Sciatic nerve (tissue), 2 donors: ENCODE results near the gene LBHD2. TPM values are rescaled to one million over a fixed set of nuclear protein-coding genes. Genes with fewer than 3 reads are reported as not detected.
A peak's percentile ranks its signal among the peaks of the same experiment; 100 is the strongest.
"Not testable (repeated sequence)": the region's sequence is repeated elsewhere in the genome, so short reads cannot be mapped to it uniquely, and the experiment has no call there.

Source experiments
- ATAC-seq: fragments of 200-7000 bp; cut with Tn5 transposase; one replicate; pipeline ENCODE4 v1.9.1; 2020; ENCODE audit warnings: mild to moderate bottlenecking, moderate library complexity
- DNase-seq: peaks from one replicate; pipeline ENCODE4 v3.0.0-alpha.2; 2020; ENCODE audit warnings: low spot score
- intact Hi-C: fragments of 100-400 bp; cut with DNase I; formaldehyde crosslinking; loops from one replicate; pipeline ENCODE4 v1.14.2; 2022
- total RNA-seq: library from RNA; stranded (reverse); fragmentation: NEBNext Ultra II Directional; extraction: Animal tissue kit (Norgen Biotek cat#: 25700); gene quantifications from one replicate; pipeline ENCODE4 v1.2.1, GENCODE V29; 2021
- donor health status: DM: no; HTN: no; CAD: no.
- donor health status: DM: no; HTN: no; CAD: no.

LBHD2 gene
- total RNA-seq, 1 donor from 2014 or later = not detected

GRCh38 chr14:103112400-103113243 is 28.6 kb downstream of the LBHD2 start:
- no peak for ATAC-seq
- intact Hi-C loops = no loop called here
- no peak for DNase-seq

GRCh38 chr14:103113303-103113702 is 29.3 kb downstream of the LBHD2 start:
- no peak for ATAC-seq
- DNase-seq = no peak
- intact Hi-C loops = no loop called here

GRCh38 chr14:103113774-103114173 is 29.8 kb downstream of the LBHD2 start:
- intact Hi-C loops = no loop called here
- no peak for ATAC-seq
- no peak for DNase-seq

GRCh38 chr14:103115086-103115679 is 31.2 kb downstream of the LBHD2 start:
- ATAC-seq, intact Hi-C loops, DNase-seq: not testable (repeated sequence)

GRCh38 chr14:103115845-103116572 is 32.0 kb downstream of the LBHD2 start:
- DNase-seq (no peak), ATAC-seq (no peak)
- intact Hi-C loops = no loop called here

GRCh38 chr14:103116636-103117035 is 32.6 kb downstream of the LBHD2 start:
- intact Hi-C loops = no loop called here
- DNase-seq (no peak), ATAC-seq (no peak)

- DNase-seq, intact Hi-C loops: not testable (repeated sequence)
These were observed 33.5 kb downstream of the LBHD2 start for GRCh38 chr14:103117499-103117898.

GRCh38 chr14:103118018-103118662 is 34.1 kb downstream of the LBHD2 start:
- DNase-seq (peak; percentile 91), ATAC-seq (peak; percentile 59)
- intact Hi-C loops = no loop called here

More at GRCh38 chr14:103117499-103117898, 33.5 kb downstream of the LBHD2 start:
- ATAC-seq = not testable (repeated sequence)

- intact Hi-C loops = no loop called here
- peak; percentile 15 for ATAC-seq
- DNase-seq = peak; percentile 82
These were observed 34.8 kb downstream of the LBHD2 start for GRCh38 chr14:103118663-103119404.

GRCh38 chr14:103119527-103119926 is 35.5 kb downstream of the LBHD2 start:
- intact Hi-C loops, DNase-seq, ATAC-seq: not testable (repeated sequence)

GRCh38 chr14:103121121-103121845 is 37.3 kb downstream of the LBHD2 start:
- DNase-seq = peak; percentile 77
- intact Hi-C loops = no loop called here
- peak; percentile 33 for ATAC-seq

GRCh38 chr14:103121846-103122584 is 38.0 kb downstream of the LBHD2 start:
- DNase-seq = peak; percentile 93
- intact Hi-C loops = no loop called here
- ATAC-seq = peak; percentile 81

GRCh38 chr14:103122585-103122946 is 38.6 kb downstream of the LBHD2 start:
- intact Hi-C loops = no loop called here
- DNase-seq = no peak
- ATAC-seq = peak; percentile 0

- peak; percentile 82 for DNase-seq
- intact Hi-C loops = no loop called here
- ATAC-seq = peak; percentile 1
These were observed 39.1 kb downstream of the LBHD2 start, which contains the start of gene TNFAIP2 for GRCh38 chr14:103122947-103123633. Gene TNFAIP2 (plus strand): TSS chr14:103123461. CDS start chr14:103126458, 2,997 bp downstream.

GRCh38 chr14:103123634-103124500 is 39.9 kb downstream of the LBHD2 start:
- ATAC-seq = peak; percentile 3

More at GRCh38 chr14:103123634-103124500, 39.9 kb downstream of the LBHD2 start:
- peak; percentile 82 for DNase-seq
- intact Hi-C loops = no loop called here
